Glutamatergic neuron (in vitro differentiated cells): ENCODE measurements around the gene METAP1D. TPM values are rescaled to one million over a fixed set of nuclear protein-coding genes. Genes with fewer than 3 reads are reported as not detected.

Source experiments
- DNase-seq: peaks from one replicate; pipeline ENCODE4 v3.0.0; 2022
- H3K27ac Mint-ChIP-seq: one replicate; pipeline ENCODE4 v1.8.0; 2020; ENCODE audit warnings: mild to moderate bottlenecking, mixed read lengths, inconsistent platforms; ENCODE audit not compliant: unreplicated experiment
- H3K27me3 Mint-ChIP-seq: one replicate; pipeline ENCODE4 v1.8.0; 2020; ENCODE audit warnings: mild to moderate bottlenecking, moderate library complexity, mixed read lengths, inconsistent platforms; ENCODE audit not compliant: unreplicated experiment
- H3K36me3 Mint-ChIP-seq: one replicate; pipeline ENCODE4 v1.8.0; 2020; ENCODE audit warnings: mild to moderate bottlenecking, mixed read lengths, inconsistent platforms; ENCODE audit not compliant: unreplicated experiment
- H3K4me1 Mint-ChIP-seq: one replicate; pipeline ENCODE4 v1.8.0; 2020; ENCODE audit warnings: mild to moderate bottlenecking, low read depth, mixed read lengths, inconsistent platforms; ENCODE audit not compliant: unreplicated experiment
- H3K4me3 Mint-ChIP-seq: one replicate; pipeline ENCODE4 v1.8.0; 2020; ENCODE audit warnings: mild to moderate bottlenecking, mixed read lengths, inconsistent platforms; ENCODE audit not compliant: unreplicated experiment
- H3K9me3 Mint-ChIP-seq: one replicate; pipeline ENCODE4 v1.8.0; 2020; ENCODE audit warnings: mild to moderate bottlenecking, moderate library complexity, mixed read lengths, inconsistent platforms; ENCODE audit not compliant: unreplicated experiment
- CTCF ChIP-seq: fragments of 200-600 bp; sonication (generic); IDR thresholded peaks from one replicate; pipeline ENCODE4 v1.5.0; 2021; ENCODE audit not compliant: partially characterized antibody, unreplicated experiment
- total RNA-seq: library from RNA; stranded (reverse); fragmentation: NEBNext Ultra II Directional; extraction: Animal tissue kit (Norgen Biotek cat#: 25700); gene quantifications from one replicate; pipeline ENCODE4 v1.2.1, GENCODE V29; 2021; ENCODE audit not compliant: unreplicated experiment

Gene METAP1D
- total RNA-seq, 1 donor from 2014 or later = 5.1 TPM

- H3K4me3 Mint-ChIP-seq = no peak overlapping the region
- peaks cover 9% of the 10 kb centered on the region for H3K4me1 Mint-ChIP-seq
- H3K36me3 Mint-ChIP-seq = no peaks in the 10 kb centered on the region
- peaks cover 3% of the 10 kb centered on the region for H3K9me3 Mint-ChIP-seq
- no peak for DNase-seq
- H3K27ac Mint-ChIP-seq = no peak overlapping the region
- no peak for TF ChIP-seq CTCF
- H3K27me3 Mint-ChIP-seq = no peaks in the 10 kb centered on the region
These were observed 71.2 kb downstream of the METAP1D start for GRCh38 chr2:172070936-172071335.

- Mint-ChIP-seq H3K4me1 (no peaks in the 10 kb centered on the region), H3K36me3 (no peaks in the 10 kb centered on the region), H3K27ac (no peak overlapping the region), H3K4me3 (no peak overlapping the region), H3K9me3 (peaks cover 2% of the 10 kb centered on the region), H3K27me3 (no peaks in the 10 kb centered on the region)
- no peak for TF ChIP-seq CTCF
- no peak for DNase-seq
These were observed 72.5 kb downstream of the METAP1D start for GRCh38 chr2:172072303-172072702.

- H3K9me3 Mint-ChIP-seq = peaks cover 2% of the 10 kb centered on the region
- no peak for DNase-seq
- H3K27me3 Mint-ChIP-seq = no peaks in the 10 kb centered on the region
- no peak for TF ChIP-seq CTCF
- no peaks in the 10 kb centered on the region for H3K4me1 Mint-ChIP-seq
- no peak overlapping the region for H3K4me3 Mint-ChIP-seq
- H3K36me3 Mint-ChIP-seq = no peaks in the 10 kb centered on the region
- no peak overlapping the region for H3K27ac Mint-ChIP-seq
These were observed 73.0 kb downstream of the METAP1D start for GRCh38 chr2:172072706-172073105.

GRCh38 chr2:172073518-172073917, 73.8 kb downstream of the METAP1D start:
- peaks cover 2% of the 10 kb centered on the region for H3K9me3 Mint-ChIP-seq
- TF ChIP-seq CTCF = no peak
- no peak overlapping the region for H3K27ac Mint-ChIP-seq
- H3K4me3 Mint-ChIP-seq = no peak overlapping the region
- H3K4me1 Mint-ChIP-seq = no peaks in the 10 kb centered on the region
- no peaks in the 10 kb centered on the region for H3K27me3 Mint-ChIP-seq
- no peak for DNase-seq
- H3K36me3 Mint-ChIP-seq = no peaks in the 10 kb centered on the region

- Mint-ChIP-seq H3K4me3 (no peak overlapping the region), H3K27me3 (peaks cover 3% of the 10 kb centered on the region), H3K36me3 (no peaks in the 10 kb centered on the region), H3K9me3 (no peaks in the 10 kb centered on the region), H3K4me1 (no peaks in the 10 kb centered on the region), H3K27ac (no peak overlapping the region)
- TF ChIP-seq CTCF = no peak
- DNase-seq = no peak
These were observed 74.5 kb downstream of the METAP1D start for GRCh38 chr2:172074254-172074653.
